ENCODE results near the gene SETBP1. TPM values are rescaled to one million over a fixed set of nuclear protein-coding genes. Genes with fewer than 3 reads are reported as not detected.

The SETBP1 gene
- polyA plus RNA-seq, 1 donor from 2014 or later = 16.8 TPM

DNA sequence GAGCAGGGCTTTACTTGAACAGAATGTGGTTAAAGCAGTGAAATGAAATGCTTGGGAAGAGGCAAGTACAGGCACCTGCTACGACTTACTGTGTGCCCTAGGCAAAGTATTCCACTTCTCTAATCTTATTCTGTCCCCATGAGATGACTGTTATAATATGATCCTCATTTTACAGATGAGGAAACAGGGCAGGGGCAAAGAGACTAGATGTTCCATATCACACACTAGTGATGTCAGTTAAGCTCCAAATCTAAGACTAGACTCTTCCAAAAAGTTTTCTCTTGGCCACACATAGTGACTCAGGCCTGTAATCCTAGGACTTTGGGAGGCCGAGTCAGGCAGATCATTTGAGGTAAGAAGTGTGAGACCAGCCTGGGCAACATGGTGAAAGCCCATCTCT lies 235.0 kb downstream of the SETBP1 start:
- H3K36me3 Mint-ChIP-seq = peaks cover 13% of the 10 kb centered on the region
- H3K27ac Mint-ChIP-seq = no peak overlapping the region
- peaks cover 36 to 48% (median 40%) of the 10 kb centered on the region in 3 donors for H3K4me1 Mint-ChIP-seq

DNA sequence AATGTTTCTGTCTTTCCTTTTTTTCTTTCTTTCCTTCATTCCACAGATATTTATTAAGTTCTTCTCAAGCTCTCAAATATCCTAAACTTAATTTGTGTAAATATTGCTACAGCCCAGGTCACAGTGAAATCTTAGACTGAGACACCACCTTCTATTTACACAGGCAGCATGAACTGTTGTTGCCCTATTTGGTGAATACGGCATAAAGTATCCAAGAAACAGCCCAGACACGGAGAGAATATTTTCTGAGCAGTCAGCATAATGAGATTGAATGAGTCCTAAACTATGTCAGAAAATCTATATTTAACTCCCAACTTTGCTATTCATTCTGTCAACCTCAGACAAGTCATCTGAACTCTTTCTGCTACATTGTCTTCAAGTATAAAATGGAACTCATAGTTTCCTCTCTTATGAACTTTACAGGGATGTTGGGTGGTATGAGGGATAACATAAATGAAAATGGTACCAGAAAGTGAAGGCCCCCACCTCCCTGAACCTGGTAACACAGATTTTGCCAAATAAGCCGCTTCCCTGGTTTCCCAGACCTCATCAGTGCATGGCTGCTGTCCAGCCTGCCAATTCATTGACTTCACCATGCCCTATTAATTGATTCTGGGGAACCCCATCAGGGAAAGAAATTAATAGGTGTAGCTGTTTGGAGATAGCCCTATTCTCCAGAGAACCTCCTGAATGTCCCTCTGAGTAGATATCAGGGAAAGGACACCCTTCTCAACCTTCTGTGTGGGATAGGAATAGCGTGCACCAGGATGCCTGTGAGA lies 235.9 kb downstream of the SETBP1 start:
- Mint-ChIP-seq H3K4me3 (no peak overlapping the region), H3K4me1 (peaks cover 29 to 40% (median 31%) of the 10 kb centered on the region in 3 donors), H3K27me3 (no peaks in the 10 kb centered on the region)

More for the DNA sequence above, 235.0 kb downstream of the SETBP1 start:
- Mint-ChIP-seq H3K9me3 (no peaks in the 10 kb centered on the region), H3K27me3 (no peaks in the 10 kb centered on the region), H3K4me3 (no peak overlapping the region)

DNA sequence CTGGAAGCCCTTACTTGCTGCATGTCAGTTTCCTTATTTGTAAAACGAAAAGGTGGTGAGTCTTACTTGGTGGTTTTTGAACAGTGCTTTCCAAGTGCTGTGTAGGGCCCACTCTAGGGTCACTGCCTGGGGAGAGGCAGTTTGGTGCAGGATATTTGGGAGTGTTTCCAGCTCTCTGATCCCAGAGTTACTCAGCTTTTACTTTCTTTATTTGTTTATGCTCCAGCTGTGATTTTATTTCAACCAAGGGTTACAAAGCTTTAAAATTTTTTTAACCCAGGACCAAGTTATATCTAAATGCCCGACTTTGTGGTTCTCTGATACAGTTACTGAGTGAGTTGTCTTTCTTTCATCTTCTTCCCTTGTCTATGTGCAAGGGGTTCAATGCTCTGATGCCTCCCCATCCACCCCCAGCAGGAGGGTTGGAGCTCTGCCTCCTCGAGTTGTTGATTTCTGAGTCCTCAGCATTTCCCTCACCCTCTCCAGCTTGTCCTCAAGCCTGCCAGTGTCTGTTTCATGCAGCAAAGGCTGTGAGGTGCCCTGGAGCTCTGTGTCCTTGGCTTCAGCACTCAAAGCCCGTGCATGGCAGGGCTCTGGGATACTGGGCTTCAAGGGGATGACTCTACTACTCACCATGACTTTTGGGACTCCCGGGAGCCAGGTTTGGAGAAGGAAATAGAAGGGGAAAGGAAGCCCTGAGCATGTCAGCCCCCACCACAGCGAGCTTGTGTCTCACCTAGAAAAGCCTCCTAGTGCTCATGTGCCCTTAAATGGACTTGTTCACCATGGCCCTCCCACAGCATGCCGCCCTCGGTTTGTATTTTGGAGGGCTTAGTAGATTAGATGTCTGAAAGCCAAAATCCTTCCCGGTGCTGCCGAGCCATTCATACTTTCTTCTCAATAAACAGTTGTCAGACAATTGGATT lies 236.8 kb downstream of the SETBP1 start:
- Mint-ChIP-seq H3K27me3 (no peaks in the 10 kb centered on the region), H3K9me3 (no peaks in the 10 kb centered on the region), H3K4me3 (peak overlapping the region in 1 of 4 donors; percentile 21), H3K36me3 (peaks cover 14% of the 10 kb centered on the region), H3K4me1 (peaks cover 25 to 36% (median 30%) of the 10 kb centered on the region in 3 donors), H3K27ac (peak overlapping the region in 1 of 3 donors; percentile 55)

More for the DNA sequence above, 235.9 kb downstream of the SETBP1 start:
- H3K9me3 Mint-ChIP-seq = no peaks in the 10 kb centered on the region
- peaks cover 13% of the 10 kb centered on the region for H3K36me3 Mint-ChIP-seq
- no peak overlapping the region for H3K27ac Mint-ChIP-seq

DNA sequence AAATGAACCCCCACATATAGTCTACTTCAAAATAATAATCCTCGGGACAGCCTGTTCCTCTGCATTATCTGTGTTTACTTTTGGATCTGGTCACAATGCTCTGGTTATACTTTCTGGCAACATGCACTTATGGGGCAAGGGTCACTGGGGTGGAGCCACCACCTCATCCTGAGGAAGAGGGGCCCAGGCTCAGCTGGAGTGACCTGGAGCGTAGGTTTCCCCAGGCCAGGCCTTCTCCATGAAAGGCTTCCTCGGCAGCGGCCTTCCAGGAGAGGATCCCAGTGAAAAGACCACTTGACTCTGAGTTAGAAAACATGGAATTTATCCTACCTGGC lies 237.4 kb downstream of the SETBP1 start:
- H3K9me3 Mint-ChIP-seq = no peaks in the 10 kb centered on the region
- no peaks in the 10 kb centered on the region for H3K27me3 Mint-ChIP-seq
- peaks cover 20 to 30% (median 26%) of the 10 kb centered on the region in 3 donors for H3K4me1 Mint-ChIP-seq
- H3K27ac Mint-ChIP-seq = peak overlapping the region in 2 of 3 donors; percentile 39 to 55
- no peak overlapping the region for H3K4me3 Mint-ChIP-seq
- H3K36me3 Mint-ChIP-seq = peaks cover 14% of the 10 kb centered on the region

DNA sequence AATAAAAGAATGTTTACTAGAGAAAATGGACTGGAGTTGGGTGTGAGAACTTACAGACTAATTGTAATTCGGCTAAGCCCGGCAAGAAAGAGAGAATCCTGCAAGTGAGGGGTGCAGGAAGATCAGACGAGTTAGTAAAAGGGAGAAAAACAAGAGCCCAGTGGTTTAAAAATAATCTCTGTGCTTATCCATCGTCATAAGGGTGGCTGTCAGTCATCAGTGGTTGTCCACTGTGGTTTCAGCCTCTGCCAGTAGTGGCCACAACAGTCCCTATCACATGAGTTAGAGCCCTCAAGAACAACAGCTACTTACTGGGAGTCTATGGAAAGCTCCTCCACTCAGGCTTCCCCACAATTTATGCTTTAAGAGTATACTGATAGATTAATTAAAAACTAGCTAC lies 239.8 kb downstream of the SETBP1 start:
- Mint-ChIP-seq H3K27me3 (no peaks in the 10 kb centered on the region), H3K4me3 (no peak overlapping the region)

DNA sequence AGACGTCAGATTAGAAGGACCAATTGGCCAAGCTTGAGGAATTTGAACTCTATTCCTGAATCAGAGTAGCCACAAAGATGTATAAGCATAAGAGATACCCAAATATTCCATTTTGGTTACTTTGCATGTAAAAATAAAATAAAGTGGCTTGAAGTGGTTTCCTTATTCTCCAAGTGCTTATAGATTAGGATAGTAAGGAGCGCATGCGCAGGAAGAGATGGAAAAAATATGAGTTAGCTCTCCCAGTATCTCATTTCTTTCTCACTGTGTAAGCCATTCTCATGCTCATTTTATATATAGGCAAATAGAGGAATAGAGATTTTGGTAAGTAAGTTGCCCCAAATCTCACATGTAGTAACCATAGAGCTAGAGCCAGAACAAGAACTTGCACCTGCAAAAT lies 241.3 kb downstream of the SETBP1 start:
- H3K36me3 Mint-ChIP-seq = peaks cover 17% of the 10 kb centered on the region
- no peaks in the 10 kb centered on the region for H3K9me3 Mint-ChIP-seq
- H3K4me1 Mint-ChIP-seq = peaks cover 17 to 27% (median 21%) of the 10 kb centered on the region in 3 donors
- H3K27ac Mint-ChIP-seq = no peak overlapping the region
- H3K4me3 Mint-ChIP-seq = no peak overlapping the region
- no peaks in the 10 kb centered on the region for H3K27me3 Mint-ChIP-seq

More for the DNA sequence above, 239.8 kb downstream of the SETBP1 start:
- peaks cover 18 to 26% (median 21%) of the 10 kb centered on the region in 3 donors for H3K4me1 Mint-ChIP-seq
- H3K36me3 Mint-ChIP-seq = peaks cover 16% of the 10 kb centered on the region
- no peak overlapping the region for H3K27ac Mint-ChIP-seq
- H3K9me3 Mint-ChIP-seq = no peaks in the 10 kb centered on the region

DNA sequence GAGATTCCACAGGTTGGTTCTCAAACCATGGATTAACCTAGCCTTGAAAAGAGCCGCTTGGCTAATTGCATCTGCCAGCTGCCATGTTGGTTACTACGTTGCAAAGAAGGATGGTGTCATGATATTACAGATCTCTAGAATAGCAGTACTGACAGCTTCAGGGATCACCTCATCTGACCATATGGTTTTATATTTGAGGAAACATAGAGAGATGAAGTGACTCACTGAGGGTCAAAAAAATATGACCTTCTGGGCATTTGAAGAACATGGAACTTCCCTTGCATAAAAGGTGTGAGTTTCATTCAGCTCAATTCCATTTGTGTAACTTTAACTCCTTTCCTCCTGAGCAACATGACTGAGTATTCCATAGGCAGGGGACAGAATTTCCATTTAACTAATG lies 242.3 kb downstream of the SETBP1 start:
- no peak overlapping the region for H3K4me3 Mint-ChIP-seq
- peaks cover 11 to 26% (median 21%) of the 10 kb centered on the region in 3 donors for H3K4me1 Mint-ChIP-seq
- no peak overlapping the region for H3K27ac Mint-ChIP-seq
- H3K27me3 Mint-ChIP-seq = no peaks in the 10 kb centered on the region
- H3K9me3 Mint-ChIP-seq = no peaks in the 10 kb centered on the region
- peaks cover 18% of the 10 kb centered on the region for H3K36me3 Mint-ChIP-seq

DNA sequence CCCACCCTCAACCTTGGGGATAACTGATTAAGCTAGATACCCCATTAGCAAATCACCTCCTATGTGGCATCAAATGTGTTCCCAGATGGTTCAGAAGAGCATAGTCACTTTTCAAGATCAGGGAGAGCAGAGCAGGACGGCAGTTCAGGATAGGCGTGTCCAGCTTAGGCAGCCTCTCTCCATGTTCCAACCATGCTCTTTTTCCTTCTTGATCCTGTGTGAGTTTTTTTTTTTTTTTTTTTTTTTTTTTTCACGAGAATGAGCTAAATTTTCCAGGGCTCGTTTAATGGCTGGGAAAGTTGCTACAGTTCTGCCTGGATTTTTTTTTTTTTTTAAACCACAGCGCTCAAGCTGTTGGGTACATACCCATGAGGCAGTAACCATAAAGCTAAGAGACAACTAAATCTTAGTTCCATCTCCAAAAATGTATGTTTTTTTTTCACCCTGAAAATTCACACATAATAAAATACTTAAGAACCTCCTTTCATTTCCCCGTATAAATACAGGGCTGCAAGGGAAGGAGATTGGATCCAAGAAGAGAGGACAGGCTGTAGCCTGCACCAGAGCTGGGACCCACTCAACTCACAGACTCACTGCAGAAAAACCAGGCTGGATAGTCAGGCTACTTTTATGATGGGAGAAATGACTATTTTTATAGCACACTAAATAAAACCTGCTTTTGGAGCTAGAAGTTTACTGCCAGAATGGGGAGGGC lies 244.3 kb downstream of the SETBP1 start:
- Mint-ChIP-seq H3K27me3 (no peaks in the 10 kb centered on the region), H3K9me3 (peaks cover 0 to 4% (median 0%) of the 10 kb centered on the region in 3 donors), H3K36me3 (peaks cover 13% of the 10 kb centered on the region), H3K4me3 (no peak overlapping the region), H3K4me1 (peaks cover 14 to 27% (median 26%) of the 10 kb centered on the region in 3 donors), H3K27ac (no peak overlapping the region)

DNA sequence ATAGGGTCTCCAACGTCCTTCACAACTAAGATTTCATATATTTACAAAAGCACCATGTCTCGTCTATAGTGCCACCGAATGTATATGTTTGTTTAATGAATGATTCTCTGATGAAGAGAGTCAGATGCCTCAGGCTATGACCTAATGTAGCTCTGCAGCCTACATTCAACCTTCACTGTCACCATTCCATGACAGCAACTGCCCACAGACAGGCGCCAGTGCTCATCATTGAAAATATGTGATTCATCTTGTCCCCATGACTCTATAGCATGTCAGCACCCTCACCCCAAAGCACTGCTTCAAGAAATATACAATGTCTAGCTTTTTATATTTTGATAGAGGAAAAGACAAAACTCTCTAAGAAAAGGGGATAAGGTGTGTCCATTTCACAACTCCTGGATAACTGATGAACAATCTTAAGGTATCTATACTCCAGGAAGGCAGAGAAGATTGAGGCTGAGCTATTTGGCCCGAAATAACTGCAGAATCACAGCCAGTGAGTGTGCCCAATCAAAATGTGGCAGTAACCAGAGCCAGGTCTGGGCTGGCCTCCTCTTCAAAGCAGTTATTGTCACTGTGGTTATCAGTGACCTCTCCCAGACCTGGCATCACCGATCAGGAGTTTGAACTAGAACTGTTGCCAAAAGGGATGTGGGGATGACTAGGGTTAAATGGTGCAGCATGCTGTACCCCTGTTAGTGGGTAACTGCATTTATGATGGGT lies 246.6 kb downstream of the SETBP1 start:
- Mint-ChIP-seq H3K27me3 (no peaks in the 10 kb centered on the region), H3K9me3 (peaks cover 0 to 4% (median 2%) of the 10 kb centered on the region in 3 donors), H3K4me1 (peaks cover 14 to 30% (median 26%) of the 10 kb centered on the region in 3 donors)

DNA sequence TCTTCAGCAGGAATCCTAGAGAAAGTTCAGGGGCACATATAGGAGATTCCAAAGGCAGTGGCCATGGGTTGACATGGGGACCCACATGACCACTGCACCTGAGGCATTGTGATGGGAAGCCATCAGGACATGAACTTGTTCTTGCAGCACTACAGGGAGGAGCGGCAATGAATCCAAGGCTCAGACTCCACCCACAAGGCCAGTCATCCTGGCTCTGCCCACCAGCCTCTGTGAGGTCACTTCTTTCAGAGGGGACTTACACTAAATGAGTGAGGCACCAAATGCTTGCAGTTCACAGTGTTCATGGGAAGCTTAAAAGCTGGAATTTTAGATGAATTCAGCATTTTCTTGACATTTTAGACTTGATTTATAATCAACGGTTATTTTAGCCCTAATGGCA lies 254.2 kb downstream of the SETBP1 start:
- Mint-ChIP-seq H3K27me3 (no peaks in the 10 kb centered on the region), H3K36me3 (peaks cover 14% of the 10 kb centered on the region), H3K4me3 (no peak overlapping the region), H3K4me1 (peaks cover 20 to 36% (median 30%) of the 10 kb centered on the region in 3 donors), H3K9me3 (peaks cover 0 to 7% (median 0%) of the 10 kb centered on the region in 3 donors), H3K27ac (no peak overlapping the region)

More for the DNA sequence above, 246.6 kb downstream of the SETBP1 start:
- no peak overlapping the region for H3K27ac Mint-ChIP-seq
- H3K36me3 Mint-ChIP-seq = peaks cover 20% of the 10 kb centered on the region
- peak overlapping the region in 1 of 4 donors; percentile 21 for H3K4me3 Mint-ChIP-seq

DNA sequence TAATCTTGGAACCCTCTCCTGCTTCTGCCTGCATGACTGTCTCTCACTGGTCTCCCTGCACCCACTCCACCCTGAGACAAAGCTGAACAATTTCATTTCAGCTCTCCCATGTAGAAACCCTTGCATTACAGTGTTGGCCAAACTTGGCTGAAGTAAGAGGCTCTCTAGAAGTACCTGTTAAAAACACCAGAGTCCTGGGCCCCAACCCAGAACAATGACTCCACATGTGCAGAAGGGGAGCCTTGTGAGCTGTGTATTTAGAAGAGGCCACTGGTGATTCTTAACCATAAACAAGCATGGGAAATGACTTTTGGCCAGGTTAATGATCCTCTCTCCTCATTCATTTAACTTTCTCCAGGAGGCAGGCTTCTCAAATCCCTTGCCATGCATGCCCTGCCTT lies 254.8 kb downstream of the SETBP1 start:
- no peak overlapping the region for H3K4me3 Mint-ChIP-seq
- H3K36me3 Mint-ChIP-seq = peaks cover 16% of the 10 kb centered on the region
- H3K4me1 Mint-ChIP-seq = peaks cover 22 to 37% (median 30%) of the 10 kb centered on the region in 3 donors
- H3K27me3 Mint-ChIP-seq = no peaks in the 10 kb centered on the region
- peaks cover 0 to 7% (median 0%) of the 10 kb centered on the region in 3 donors for H3K9me3 Mint-ChIP-seq
- H3K27ac Mint-ChIP-seq = peak overlapping the region in 1 of 3 donors; percentile 18

DNA sequence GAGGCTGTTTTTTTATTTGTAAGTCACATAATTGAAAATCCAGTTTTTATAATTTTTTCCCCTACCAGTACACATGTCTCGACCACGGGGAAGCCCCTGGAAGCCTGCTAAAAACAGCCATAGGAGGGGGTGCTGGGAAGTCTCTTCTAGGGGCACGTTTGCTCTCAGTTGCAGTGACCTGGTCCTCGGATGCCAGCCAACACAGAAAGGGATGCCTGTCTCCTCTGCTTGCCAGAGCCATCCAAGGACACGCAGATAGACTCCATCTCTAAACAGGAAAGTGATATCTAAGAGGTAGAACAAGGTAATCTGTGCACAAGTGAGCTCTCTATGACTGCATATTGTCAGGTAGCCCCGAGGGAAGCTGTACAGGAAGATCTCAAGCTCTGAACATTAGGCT lies 255.8 kb downstream of the SETBP1 start:
- Mint-ChIP-seq H3K9me3 (peaks cover 0 to 7% (median 1%) of the 10 kb centered on the region in 3 donors), H3K36me3 (peaks cover 14% of the 10 kb centered on the region), H3K27me3 (no peaks in the 10 kb centered on the region), H3K4me3 (no peak overlapping the region), H3K27ac (peak overlapping the region in 2 of 3 donors; percentile 32 to 71), H3K4me1 (peaks cover 24 to 41% (median 28%) of the 10 kb centered on the region in 3 donors)

DNA sequence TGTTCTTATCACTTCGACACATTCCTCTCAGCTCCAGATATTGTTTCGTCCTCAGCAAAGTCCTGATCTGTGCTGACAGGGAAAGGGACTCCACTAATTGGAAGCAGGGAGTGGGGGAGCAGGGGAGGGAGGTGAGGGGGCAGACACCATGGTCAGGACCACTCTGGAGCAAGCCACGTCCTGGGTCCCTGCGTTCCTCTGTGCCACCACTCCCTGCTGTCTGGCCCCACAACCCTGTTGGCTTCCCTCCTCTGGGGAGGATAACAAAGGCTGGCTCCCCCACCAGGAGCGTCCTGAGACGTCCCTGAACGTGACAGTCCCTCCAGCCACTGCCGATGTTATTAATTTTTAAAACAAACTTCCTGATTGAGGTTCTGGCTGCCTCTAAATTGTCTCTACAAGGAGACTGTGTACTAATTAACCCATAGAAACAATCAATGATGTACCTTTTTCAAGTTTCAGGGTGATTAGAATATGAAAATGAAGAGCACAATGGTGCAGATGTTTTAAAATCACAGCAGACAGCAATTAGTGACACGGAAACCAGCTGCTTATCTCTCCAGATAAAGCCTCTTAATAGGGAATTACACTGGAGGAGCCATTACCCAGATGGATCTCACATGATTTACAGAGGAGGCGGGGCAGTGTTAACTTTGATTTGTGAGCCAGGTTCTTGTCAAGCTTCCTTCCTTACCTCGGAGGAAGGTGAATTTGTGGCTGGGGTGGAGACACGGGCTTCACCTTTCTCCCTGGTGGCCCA lies 257.5 kb downstream of the SETBP1 start:
- Mint-ChIP-seq H3K4me1 (peaks cover 25 to 41% (median 29%) of the 10 kb centered on the region in 3 donors), H3K27me3 (no peaks in the 10 kb centered on the region), H3K9me3 (peaks cover 0 to 1% (median 0%) of the 10 kb centered on the region in 3 donors), H3K27ac (peak overlapping the region in 1 of 3 donors; percentile 82), H3K4me3 (peak overlapping the region in 1 of 4 donors; percentile 28), H3K36me3 (peaks cover 10% of the 10 kb centered on the region)

Data from IgD-negative memory B cell (primary cell).